HepG2 (cell line): Measurements from ENCODE around the gene HMCN2.
A peak's percentile ranks its signal among the peaks of the same experiment; 100 is the strongest.

Experiments
- FOXA3 ChIP-seq: IDR thresholded peaks from 2 replicates; pipeline ENCODE4 v1.6.1; 2016; ENCODE audit warnings: missing genetic modification reagents, missing compliant biosample characterization
- JUND ChIP-seq: sonication (generic); formaldehyde crosslinking; IDR thresholded peaks from 2 replicates; pipeline ENCODE4 v1.8.0; 2022; ENCODE audit warnings: mild to moderate bottlenecking, missing genetic modification reagents
- NFRKB ChIP-seq: fragments of 450-650 bp; IDR thresholded peaks from 2 replicates; pipeline ENCODE4 v1.6.1; 2017
- SNAPC4 ChIP-seq: sonication (generic); formaldehyde crosslinking; IDR thresholded peaks from 2 replicates; pipeline ENCODE4 v1.4.0; 2020; ENCODE audit warnings: mild to moderate bottlenecking, missing genetic modification reagents
- ZNF501 ChIP-seq: sonication (generic); formaldehyde crosslinking; IDR thresholded peaks from 2 replicates; pipeline ENCODE4 v1.5.1; 2020; ENCODE audit warnings: mild to moderate bottlenecking, moderate library complexity, missing genetic modification reagents
- ZNF558 ChIP-seq: sonication (generic); formaldehyde crosslinking; IDR thresholded peaks from 2 replicates; pipeline ENCODE4 v1.9.0; 2022; ENCODE audit warnings: mild to moderate bottlenecking, missing genetic modification reagents, borderline replicate concordance
- ZNF775 ChIP-seq: sonication (generic); formaldehyde crosslinking; IDR thresholded peaks from 2 replicates; pipeline ENCODE4 v1.4.0; 2020; ENCODE audit warnings: missing genetic modification reagents, mild to moderate bottlenecking, moderate library complexity, borderline replicate concordance
- TF ChIP-seq, protein P1 (sequence below): sonication (generic); formaldehyde crosslinking; IDR thresholded peaks from 2 replicates; pipeline ENCODE4 v1.4.0; 2020; ENCODE audit warnings: missing genetic modification reagents

DNA sequence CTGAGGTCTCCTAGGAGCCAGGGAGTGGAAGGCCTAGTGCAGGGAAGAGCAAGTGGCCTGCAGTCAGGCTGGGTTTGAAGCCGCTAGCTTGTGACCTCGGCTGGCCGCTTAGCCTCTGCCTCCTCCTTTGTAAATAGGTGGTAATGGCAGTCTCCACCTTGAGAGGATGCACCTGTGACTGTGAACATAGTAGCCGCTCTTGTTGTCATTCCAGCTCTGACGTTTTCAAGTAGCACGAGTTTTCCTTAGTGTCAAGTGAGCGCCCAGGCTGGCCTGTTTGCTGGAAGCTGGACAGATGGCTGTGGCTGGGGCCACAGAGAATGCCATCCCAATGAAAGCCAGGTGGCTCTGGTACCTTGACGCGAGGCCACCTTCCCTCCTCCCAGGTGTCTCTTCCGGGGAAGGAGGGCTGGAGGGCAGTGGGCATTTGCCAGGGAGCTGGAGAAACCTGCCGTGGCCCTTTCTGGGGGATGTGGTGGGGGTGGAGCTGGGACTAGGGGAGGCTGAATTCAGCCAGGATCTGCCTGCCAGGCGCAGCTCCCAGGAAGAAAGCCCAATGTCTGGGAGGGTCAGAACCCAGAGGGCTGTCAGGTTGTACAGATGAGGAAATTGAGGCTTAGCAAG lies 181.7 kb downstream of the HMCN2 start:
- TF ChIP-seq SNAPC4 (CRISPR knock-in tag) (no peak), ZNF501 (CRISPR knock-in tag) (no peak), FOXA3 (CRISPR knock-in tag) (no peak), ZNF775 (no peak), NFRKB (no peak), JUND (CRISPR knock-in tag) (no peak), ZNF558 (CRISPR knock-in tag) (no peak)
- TF ChIP-seq, protein P1, sequence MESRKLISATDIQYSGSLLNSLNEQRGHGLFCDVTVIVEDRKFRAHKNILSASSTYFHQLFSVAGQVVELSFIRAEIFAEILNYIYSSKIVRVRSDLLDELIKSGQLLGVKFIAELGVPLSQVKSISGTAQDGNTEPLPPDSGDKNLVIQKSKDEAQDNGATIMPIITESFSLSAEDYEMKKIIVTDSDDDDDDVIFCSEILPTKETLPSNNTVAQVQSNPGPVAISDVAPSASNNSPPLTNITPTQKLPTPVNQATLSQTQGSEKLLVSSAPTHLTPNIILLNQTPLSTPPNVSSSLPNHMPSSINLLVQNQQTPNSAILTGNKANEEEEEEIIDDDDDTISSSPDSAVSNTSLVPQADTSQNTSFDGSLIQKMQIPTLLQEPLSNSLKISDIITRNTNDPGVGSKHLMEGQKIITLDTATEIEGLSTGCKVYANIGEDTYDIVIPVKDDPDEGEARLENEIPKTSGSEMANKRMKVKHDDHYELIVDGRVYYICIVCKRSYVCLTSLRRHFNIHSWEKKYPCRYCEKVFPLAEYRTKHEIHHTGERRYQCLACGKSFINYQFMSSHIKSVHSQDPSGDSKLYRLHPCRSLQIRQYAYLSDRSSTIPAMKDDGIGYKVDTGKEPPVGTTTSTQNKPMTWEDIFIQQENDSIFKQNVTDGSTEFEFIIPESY = peak; percentile 97
